HG03196 (cell line): ENCODE measurements around the gene LMAN1L.

Experiments
- ATAC-seq: cut with Tn5 transposase; IDR thresholded peaks from one replicate; pipeline ENCODE4 v1.9.1; 2021; ENCODE audit not compliant: unreplicated experiment

The LMAN1L gene

GRCh38 chr15:74855857-74856256 is 43.2 kb downstream of the LMAN1L start:
- ATAC-seq = no peak

GRCh38 chr15:74856537-74856936 is 43.9 kb downstream of the LMAN1L start:
- ATAC-seq = no peak

GRCh38 chr15:74857082-74857655 is 44.5 kb downstream of the LMAN1L start:
- peak; percentile 78 for ATAC-seq

GRCh38 chr15:74857671-74858368 is 45.2 kb downstream of the LMAN1L start:
- ATAC-seq = no peak

GRCh38 chr15:74858369-74858740 is 45.7 kb downstream of the LMAN1L start:
- ATAC-seq = no peak

- ATAC-seq = no peak
Observed at GRCh38 chr15:74863239-74864056, 50.8 kb downstream of the LMAN1L start.

GRCh38 chr15:74864296-74864695 is 51.7 kb downstream of the LMAN1L start:
- no peak for ATAC-seq

GRCh38 chr15:74865316-74865715 is 52.7 kb downstream of the LMAN1L start:
- no peak for ATAC-seq

GRCh38 chr15:74866090-74866489 is 53.5 kb downstream of the LMAN1L start:
- ATAC-seq = no peak

GRCh38 chr15:74867466-74868038 is 54.9 kb downstream of the LMAN1L start:
- ATAC-seq = no peak

GRCh38 chr15:74868059-74868458 is 55.4 kb downstream of the LMAN1L start:
- ATAC-seq = no peak

GRCh38 chr15:74869372-74869725 is 56.7 kb downstream of the LMAN1L start:
- no peak for ATAC-seq

GRCh38 chr15:74869726-74870407 is 57.2 kb downstream of the LMAN1L start:
- ATAC-seq = peak; percentile 27

GRCh38 chr15:74870436-74871215 is 58.0 kb downstream of the LMAN1L start:
- ATAC-seq = no peak

GRCh38 chr15:74872702-74873035 is 60.0 kb downstream of the LMAN1L start:
- no peak for ATAC-seq

GRCh38 chr15:74873036-74873755 is 60.6 kb downstream of the LMAN1L start, which contains the start of gene SCAMP2:
TSS of gene SCAMP2 (minus strand) at chr15:74873365. CDS start at chr15:74873255, 110 bp downstream.
- peak; percentile 69 for ATAC-seq

GRCh38 chr15:74873756-74874424 is 61.3 kb downstream of the LMAN1L start:
- ATAC-seq = peak; percentile 22
